Measurements from ENCODE around the gene HSF2BP.
"Not testable (repeated sequence)": the region's sequence is repeated elsewhere in the genome, so short reads cannot be mapped to it uniquely, and the experiment has no call there.

The HSF2BP gene

DNA sequence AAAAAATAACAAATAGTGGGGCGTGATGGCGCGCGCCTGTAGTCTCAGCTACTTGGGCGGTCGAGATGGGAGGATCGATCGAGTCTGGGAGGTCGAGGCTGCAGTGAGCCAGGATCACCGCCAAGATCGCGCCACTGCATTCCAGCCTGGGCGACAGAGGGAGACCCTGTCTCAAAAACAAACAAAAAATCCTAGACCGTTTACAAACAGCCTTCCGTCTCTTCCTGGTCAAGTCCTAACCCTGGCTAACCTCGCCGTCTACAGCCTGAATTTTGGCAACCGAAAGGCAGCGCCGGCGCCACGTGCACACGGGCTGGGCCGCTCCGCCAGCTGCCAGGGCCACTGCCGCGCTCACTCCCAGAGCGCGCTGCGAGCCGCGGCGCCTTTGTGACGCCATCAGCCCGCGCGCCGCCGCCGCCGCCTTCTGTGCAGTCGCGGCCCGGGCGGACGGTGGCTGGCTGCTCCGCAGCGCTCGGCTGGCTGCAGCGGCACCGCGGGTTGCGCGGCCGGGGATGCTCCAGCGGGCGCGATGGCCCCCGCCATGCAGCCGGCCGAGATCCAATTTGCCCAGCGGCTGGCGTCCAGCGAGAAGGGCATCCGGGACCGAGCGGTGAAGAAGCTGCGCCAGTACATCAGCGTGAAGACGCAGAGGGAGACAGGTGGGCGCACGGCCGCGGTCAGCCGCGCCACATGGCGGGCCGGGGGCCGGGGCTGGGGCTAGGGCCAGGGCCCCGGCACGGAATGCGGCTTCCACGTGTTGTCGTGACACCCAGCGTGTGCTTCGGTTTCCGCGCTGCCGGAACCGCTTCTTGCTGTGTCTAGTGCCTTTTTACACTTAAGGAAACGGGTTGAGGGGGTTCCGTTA, at the start of gene HSF2BP, which contains the start of gene RRP1B:
HSF2BP (minus strand) TSS at position 353 of the 865 bp plus-strand sequence. CDS start 1,392 bp downstream, outside the sequence.
RRP1B (plus strand) TSS at position 425 of the 865 bp plus-strand sequence; CDS start at position 530, 105 bp downstream.
- FAIRE-seq, result no peak

GRCh38 chr21:43708745-43709381, 49.6 kb upstream of the HSF2BP start:
- FAIRE-seq, result no peak

GRCh38 chr21:43707462-43707861, 48.2 kb upstream of the HSF2BP start:
- no peak for FAIRE-seq

- no peak for FAIRE-seq
These were observed 44.0 kb upstream of the HSF2BP start for GRCh38 chr21:43703035-43703880.

DNA sequence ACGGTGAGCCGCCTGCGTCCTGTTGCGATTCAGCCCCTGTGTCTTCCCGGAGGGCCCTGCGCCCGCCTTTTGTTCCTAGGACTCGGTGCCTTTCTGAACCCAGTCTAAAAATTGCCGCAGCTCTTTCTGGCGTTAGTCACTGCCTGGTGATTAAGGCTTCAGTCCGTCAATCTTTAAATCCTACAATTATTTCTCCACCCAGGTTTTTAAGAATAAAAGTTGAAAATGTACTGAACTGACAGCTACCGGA, 43.4 kb upstream of the HSF2BP start:
- no peak for FAIRE-seq

- no peak for FAIRE-seq
These were observed 42.9 kb upstream of the HSF2BP start for GRCh38 chr21:43701936-43702784.

DNA sequence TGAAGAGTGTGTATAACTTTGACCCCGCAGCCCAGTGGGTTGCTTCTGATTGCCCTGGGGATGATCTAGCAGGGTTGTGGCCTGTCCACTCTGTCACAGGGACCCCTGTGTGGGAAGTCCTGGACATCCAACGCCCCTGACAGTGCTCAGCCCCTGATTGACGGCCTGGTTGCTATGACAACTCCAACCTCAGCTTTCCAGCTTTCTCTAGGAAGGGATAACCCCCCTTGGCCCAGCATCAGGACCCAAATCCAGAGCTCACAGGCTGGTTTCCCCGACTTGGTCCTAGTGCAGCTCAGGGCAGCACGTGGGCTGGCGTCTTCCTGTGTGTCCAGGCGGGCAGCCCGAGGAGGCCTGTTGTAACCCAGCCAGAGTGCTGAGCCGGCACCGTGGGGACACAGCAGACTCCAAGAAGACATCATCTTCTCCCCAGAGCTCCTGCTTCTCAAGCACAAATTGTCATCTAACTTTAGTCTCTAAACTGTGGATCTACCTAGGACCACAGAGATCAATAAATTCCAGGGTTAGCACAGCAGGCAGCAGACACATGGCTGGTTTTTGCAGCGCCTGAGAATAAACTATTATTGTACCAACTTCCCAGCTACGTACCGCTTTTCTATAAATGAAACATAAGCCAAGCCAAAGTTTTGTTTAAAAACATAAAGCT, 40.8 kb upstream of the HSF2BP start:
- no peak for FAIRE-seq

DNA sequence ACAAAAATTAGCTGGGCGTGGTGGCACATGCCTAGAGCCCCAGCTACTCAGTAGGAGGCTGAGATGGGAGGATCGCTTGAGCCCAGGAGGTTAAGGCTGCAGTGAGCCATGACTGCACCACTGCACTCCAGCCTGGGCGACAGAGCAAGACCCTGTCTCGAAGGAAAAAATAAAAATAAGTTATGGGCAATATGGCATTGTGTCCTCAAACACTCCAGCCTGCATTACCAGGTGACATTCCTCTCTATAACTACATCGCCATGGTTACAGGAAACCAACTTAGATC, 40.1 kb upstream of the HSF2BP start:
- not testable (repeated sequence) for FAIRE-seq

- no peak for FAIRE-seq
These were observed 38.7 kb upstream of the HSF2BP start for GRCh38 chr21:43697758-43698643.

- no peak for FAIRE-seq
These were observed 36.9 kb upstream of the HSF2BP start for GRCh38 chr21:43696214-43696613.

DNA sequence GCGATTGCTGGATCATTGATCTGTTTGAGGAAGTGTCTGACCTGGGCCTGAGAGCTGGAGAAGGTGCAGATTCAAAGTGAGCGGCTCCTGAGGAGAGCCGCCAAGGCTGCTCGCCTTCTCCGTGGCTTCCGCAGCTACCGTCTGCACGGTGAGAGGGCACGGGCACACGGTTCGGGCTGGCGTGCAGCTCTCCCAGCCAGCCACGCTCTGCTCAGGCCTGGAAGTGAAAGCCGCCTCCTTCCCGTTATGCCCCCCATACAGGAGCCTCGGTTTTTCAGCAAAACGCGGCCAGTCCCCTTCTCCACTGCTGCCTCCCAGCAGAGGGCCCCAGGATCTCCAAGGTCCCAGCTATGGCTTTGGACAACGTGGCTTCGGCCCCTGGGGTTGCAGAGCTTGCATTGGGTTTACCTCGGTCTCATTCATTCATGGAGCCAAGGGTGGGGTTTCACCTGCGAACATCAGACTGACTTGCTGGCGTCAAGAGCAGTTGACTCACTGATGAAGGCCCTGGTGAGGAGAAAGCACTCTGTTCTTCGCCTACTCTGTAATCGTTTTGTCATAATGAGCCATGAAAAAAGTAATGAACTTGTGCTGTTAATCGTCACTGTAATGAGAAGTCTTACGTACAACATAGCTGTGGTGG, 35.3 kb upstream of the HSF2BP start:
- no peak for FAIRE-seq

DNA sequence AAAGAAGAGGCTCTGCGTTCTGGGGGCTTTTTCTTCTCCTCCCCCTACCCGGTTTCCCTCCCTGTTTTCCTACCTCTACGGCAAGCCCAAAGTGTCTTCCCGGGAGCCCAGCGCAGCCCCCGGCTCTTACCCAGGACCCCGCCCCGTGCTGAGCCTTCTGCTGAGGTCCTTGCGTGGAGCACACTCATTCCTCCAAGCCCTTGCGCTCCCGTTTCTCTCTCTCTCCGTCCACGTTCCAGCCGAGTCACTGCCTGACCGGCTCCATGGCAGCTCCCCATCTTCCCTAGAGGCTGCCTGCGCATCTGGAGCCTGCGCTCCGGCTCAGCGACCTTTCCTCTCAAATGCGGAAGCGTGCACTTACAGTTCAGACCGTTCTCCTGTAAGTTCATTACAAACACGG, 34.7 kb upstream of the HSF2BP start:
- no peak for FAIRE-seq

GRCh38 chr21:43692949-43693348, 33.7 kb upstream of the HSF2BP start:
- no peak for FAIRE-seq

DNA sequence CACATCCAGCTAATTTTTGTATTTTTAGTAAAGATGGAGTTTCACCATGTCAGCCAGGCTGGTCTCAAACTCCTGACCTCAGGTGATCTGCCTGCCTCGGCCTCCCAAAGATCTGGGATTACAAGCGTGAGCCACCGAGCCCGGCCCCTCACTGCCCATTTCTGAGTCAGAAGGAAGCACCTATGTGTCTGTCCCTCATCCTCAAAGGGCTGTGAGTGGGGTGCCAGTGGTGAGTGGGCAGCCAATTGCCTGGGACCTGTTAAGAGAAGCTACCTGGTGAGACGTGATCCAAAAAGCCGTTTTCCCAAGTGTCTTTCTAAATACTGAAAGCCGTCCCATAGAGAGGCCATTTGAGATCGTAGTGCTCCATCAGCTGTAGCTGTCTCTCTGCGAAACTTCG, 32.5 kb upstream of the HSF2BP start:
- no peak for FAIRE-seq

GRCh38 chr21:43691086-43691795, 32.0 kb upstream of the HSF2BP start:
- FAIRE-seq, result no peak

- no peak for FAIRE-seq
These were observed 31.1 kb upstream of the HSF2BP start for GRCh38 chr21:43690346-43690745.

GRCh38 chr21:43689556-43690337, 30.5 kb upstream of the HSF2BP start:
- no peak for FAIRE-seq

GRCh38 chr21:43688906-43689305, 29.6 kb upstream of the HSF2BP start:
- FAIRE-seq, result no peak

Data from G401.6 (cell line).